Fibroblast of peridontal ligament (primary cell): ENCODE results near the gene KRT7.
"Not testable (repeated sequence)": the region's sequence is repeated elsewhere in the genome, so short reads cannot be mapped to it uniquely, and the experiment has no call there.

Source experiments
- DNase-seq: peaks from one replicate; pipeline ENCODE4 v3.0.0-alpha.2; 2010; ENCODE audit errors: extremely low read depth

The KRT7 gene

GRCh38 chr12:52243856-52244614, 11.0 kb downstream of the KRT7 start:
- DNase-seq = peak; percentile 86

DNA sequence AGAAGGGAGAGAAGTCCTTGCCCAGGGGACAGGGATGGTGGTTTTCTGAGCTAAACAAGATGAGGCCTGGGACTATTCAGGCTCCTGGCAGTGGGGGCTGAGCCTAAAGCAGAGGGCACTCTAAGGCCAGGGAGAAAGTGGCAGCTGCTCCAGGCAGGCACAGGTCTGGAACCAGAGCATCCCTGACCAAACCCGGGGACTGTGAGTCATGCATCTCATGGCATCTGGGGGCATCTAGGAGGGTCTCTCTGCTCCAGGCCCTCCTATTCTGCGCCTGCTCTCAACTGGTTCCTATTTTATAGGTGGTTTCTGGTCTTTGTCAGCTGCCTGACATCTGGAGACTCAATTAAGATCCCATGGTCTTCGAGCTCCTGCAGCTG, 11.6 kb downstream of the KRT7 start:
- DNase-seq = no peak

- no peak for DNase-seq
These were observed 12.4 kb downstream of the KRT7 start for GRCh38 chr12:52245259-52245961.

DNA sequence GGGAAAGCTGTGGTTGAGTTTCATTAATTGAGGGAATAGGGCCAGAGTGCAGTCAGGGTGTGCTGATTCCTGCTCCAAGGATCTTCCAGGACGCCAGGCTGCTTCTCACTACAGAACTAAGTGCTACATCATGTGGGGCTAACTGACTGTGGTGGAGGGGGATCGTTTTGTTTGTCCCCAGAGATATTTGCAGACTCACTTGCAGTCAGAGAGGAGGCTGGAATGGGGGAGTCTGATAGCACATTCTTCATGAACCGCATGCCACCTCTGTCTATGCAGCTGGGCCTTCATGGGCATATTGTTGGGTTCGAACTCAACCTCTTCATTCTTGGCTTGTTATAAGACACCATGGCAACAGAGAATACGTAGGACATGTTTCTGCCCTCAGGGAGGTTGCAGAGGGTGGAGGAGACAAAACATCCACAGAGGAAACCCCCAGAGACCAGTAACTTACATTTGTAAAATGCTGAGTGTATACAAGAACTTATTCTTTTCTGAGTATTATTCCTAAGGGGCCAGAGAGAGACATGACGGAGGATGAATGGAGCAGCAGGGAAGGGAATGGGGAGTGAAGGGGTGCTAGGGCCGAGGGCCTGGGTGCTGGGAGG, 13.0 kb downstream of the KRT7 start:
- no peak for DNase-seq

GRCh38 chr12:52246720-52247621, 13.9 kb downstream of the KRT7 start:
- no peak for DNase-seq

DNA sequence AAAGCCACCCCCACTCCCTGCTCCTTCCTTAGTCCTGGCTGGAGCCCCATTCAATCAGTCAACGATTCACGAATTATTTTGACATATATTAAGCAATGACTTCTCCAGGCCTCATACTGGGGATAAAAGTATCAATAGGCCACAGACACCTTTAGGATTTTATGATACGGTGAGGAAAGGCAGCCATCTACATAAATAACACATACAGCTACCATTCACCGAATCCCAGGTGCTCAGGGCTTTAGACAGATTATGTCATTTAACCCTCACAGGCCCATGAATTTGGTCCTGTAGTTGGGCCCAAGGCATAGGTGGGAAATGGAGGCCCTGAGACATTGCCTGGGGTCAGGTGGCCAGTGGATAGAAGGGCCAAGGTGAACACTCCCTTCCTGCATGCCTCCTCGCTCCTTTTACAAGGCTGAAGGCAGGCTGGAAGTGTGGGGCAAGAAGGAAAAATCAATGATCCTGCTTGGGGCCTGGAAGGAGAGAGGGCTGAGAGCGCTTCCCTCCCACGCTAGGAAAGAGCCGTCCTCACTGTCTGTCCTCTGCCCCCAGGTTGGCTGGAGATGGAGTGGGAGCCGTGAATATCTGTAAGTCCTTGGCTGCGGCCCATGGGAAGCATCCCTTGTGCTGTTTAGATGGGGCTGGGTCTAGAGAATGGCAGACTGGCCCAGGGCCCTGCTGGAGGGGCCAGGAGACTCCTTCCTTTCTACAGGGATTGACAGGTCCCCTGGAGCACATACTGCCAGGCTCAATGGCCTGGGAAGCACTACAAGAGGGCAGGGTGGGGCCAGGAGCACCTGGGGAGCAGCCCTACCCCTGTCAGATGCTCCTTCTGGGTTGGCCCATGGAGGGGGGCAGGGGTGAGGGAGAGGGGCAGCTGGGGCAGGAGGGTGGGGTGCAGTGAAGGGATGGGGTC, 14.8 kb downstream of the KRT7 start:
- DNase-seq = no peak

GRCh38 chr12:52248541-52249461, 15.8 kb downstream of the KRT7 start:
- no peak for DNase-seq

- no peak for DNase-seq
These were observed 16.5 kb downstream of the KRT7 start for GRCh38 chr12:52249511-52250047.

DNA sequence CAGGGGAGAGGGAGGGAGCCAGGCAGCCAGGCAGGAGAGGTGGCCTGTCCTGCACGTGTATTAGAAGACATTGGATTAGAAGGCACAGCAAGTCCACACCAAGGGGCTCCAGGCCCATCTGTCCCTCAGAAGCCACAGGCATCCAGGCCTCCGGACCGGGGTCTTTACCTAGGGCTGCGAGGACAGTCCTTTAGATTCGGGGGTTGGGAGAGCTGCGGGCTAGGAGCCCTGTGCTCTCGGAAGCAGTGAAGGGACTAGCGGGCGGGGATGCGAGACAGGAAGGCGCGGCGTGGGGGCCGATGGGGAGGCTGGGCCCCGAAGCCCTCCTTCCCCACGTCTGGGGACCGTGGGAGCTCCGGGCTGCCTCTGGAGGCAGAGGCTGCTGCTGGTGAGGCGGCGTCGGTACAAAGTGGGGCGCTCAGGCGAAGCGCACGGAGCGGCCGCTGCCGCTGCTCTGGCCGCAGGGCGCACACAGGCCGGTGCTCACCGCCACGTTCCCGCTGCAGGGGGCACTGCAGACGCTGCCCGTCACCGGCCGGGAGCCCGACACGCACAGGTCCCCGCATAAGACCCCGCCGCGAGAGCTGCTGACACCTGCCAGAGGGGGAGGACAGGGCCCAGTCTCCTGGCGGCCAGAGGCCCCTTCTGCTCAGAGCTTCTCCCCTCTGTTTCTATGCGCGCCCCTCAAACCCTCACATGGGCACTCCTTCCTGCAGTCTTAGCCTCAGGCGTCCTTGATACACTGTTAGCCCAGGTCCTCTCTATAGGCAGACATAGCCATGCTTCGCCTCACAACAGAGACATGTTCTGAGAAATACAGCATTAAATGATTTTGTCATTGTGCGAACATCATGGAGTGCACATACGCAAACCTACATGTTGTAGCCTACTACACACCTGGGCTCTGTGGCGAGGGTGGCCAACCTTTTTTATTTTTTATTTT, 17.3 kb downstream of the KRT7 start:
- DNase-seq = no peak

DNA sequence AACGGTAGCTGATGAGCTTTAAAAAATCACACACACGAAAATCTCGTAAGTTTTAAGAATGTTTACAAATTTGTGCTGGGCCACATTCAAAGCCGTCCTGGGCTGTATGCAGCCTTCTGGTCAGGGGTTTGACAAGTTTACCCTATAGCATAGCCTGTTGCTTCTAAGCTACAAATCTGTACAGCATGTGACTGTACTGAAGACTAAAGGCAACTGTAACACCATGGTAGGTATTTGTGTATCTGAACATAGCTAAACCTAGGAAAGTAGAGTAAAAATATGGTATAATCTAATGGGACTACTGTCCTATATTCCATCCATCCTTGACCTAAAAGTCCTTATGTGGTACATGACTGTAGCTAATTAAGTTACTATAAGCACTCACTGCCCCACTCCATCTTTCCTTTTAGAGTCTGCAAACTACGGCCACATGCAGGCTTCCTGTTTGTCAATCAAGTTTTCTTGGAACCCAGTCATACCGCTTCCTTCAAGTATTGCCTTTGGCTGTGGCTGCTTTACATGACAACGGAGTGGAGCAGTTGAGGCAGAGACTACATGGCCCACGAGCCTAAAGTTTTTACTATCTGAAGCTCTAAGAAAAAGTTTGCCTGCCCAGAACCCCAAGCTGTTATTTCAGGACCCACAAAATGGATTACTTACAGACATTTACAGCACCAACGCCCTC, 18.5 kb downstream of the KRT7 start:
- no peak for DNase-seq

GRCh38 chr12:52252175-52252615, 19.2 kb downstream of the KRT7 start:
- DNase-seq = not testable (repeated sequence)

GRCh38 chr12:52252728-52253343, 19.8 kb downstream of the KRT7 start:
- DNase-seq = no peak

DNA sequence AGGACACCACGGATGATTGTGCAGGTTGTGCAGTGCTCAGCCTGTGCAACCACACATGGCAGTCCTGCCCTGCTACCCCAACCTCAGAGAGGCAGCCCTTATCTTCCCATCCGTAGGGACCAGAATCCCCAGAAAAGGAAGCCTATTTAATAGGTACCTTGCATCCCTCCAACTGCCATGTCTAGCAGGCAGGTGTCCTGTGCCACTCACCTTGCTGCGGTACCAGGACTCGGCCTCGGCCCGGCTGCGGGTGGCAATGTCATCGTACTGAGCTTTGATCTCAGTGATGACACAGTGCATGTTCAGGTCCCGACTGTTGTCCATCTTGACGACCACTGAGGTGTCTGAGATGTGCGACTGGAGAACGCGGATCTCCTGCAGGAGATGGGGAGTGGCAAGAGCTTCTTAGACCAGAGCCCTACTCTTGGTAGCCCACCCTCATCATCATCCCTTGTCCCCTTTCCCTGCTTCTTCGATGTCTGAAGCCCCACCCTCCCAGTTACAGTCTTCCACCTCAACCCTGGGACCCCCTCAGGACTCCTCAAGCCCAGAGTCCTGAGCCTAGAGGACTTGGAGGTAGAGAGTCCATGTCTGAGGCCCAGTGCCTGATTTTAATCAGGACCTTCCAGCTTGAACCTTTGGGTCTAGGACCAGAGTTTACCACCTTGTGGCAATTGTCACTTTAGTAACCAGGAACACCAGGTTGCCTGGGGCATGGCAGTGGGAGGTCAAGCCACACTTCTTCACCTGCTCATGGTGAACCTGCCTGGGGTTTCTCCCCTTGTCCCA, 20.5 kb downstream of the KRT7 start:
- no peak for DNase-seq

- DNase-seq = no peak
These were observed 21.3 kb downstream of the KRT7 start for GRCh38 chr12:52254180-52254964.

DNA sequence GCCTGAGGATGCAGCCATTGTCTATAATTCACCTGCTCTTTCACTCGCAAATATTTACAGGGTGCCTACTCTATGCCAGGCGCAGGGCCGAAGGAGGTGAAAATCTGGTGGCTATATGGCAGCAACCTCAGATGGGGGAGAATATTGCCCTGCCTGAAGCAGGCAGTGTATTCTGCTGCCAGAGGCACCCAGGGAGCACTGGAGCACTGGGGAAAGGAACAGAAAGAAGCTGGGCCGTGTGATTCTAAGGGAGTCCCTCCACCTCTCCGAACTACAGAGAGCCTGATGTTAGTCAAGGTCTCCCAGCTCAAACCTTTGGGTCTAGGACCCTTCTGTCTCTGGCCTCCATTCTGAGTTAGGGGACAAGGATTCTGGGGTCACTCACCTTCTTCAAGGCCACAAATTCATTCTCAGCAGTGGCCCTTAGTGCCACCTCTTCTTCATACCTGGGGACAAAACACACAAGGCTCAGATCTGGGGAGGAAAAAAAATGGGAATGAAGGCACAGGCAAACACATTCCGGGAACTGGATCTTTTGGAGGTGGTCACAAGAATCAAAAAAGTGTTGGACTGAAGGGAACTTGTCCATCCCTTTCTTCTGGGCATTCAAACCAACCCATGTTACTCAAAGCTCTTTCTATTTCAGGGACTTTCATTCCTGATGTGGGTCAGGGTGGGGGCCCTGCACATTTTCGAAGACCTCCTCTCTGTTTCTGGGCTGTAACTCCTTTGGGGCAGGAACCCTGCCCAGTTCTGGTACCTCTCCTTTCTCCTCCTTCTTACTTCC, 22.1 kb downstream of the KRT7 start:
- no peak for DNase-seq
